HG02759 (cell line): ENCODE measurements around the gene XPO5.
"Not testable (repeated sequence)": the region's sequence is repeated elsewhere in the genome, so short reads cannot be mapped to it uniquely, and the experiment has no call there.

Experiments
- ATAC-seq: cut with Tn5 transposase; IDR thresholded peaks from one replicate; pipeline ENCODE4 v1.9.1; 2021; ENCODE audit warnings: mild to moderate bottlenecking, moderate library complexity; ENCODE audit not compliant: unreplicated experiment

The XPO5 gene

GRCh38 chr6:43588194-43588593, 12.4 kb upstream of the XPO5 start:
- ATAC-seq = no peak

GRCh38 chr6:43584892-43585570, 9.2 kb upstream of the XPO5 start:
- no peak for ATAC-seq

GRCh38 chr6:43582911-43583310, 7.1 kb upstream of the XPO5 start:
- no peak for ATAC-seq

GRCh38 chr6:43579171-43579570, 3.3 kb upstream of the XPO5 start:
- ATAC-seq = no peak

- no peak for ATAC-seq
Measured at GRCh38 chr6:43578748-43579147, 2.9 kb upstream of the XPO5 start.

- peak; percentile 4 for ATAC-seq
Measured at GRCh38 chr6:43575105-43575771, 600 bp downstream of the XPO5 start.

- no peak for ATAC-seq
Measured at GRCh38 chr6:43572015-43572414, 3.8 kb downstream of the XPO5 start.

- no peak for ATAC-seq
Measured at GRCh38 chr6:43570876-43571441, 4.9 kb downstream of the XPO5 start.

GRCh38 chr6:43559328-43559727, 16.5 kb downstream of the XPO5 start:
- no peak for ATAC-seq

GRCh38 chr6:43557620-43558019, 18.2 kb downstream of the XPO5 start:
- ATAC-seq = not testable (repeated sequence)

GRCh38 chr6:43547222-43547621, 28.6 kb downstream of the XPO5 start:
- no peak for ATAC-seq

- no peak for ATAC-seq
Measured at GRCh38 chr6:43544461-43544860, 31.4 kb downstream of the XPO5 start.

GRCh38 chr6:43541774-43542471, 33.9 kb downstream of the XPO5 start:
- peak; percentile 54 for ATAC-seq

GRCh38 chr6:43540507-43540906, 35.3 kb downstream of the XPO5 start:
- no peak for ATAC-seq

GRCh38 chr6:43539409-43539808, 36.4 kb downstream of the XPO5 start:
- ATAC-seq = not testable (repeated sequence)

- ATAC-seq = not testable (repeated sequence)
Measured at GRCh38 chr6:43538986-43539385, 36.9 kb downstream of the XPO5 start.

GRCh38 chr6:43532201-43532600, 43.6 kb downstream of the XPO5 start:
- no peak for ATAC-seq

- ATAC-seq = no peak
Measured at GRCh38 chr6:43524483-43524961, 51.3 kb downstream of the XPO5 start.

GRCh38 chr6:43523284-43523683, 52.6 kb downstream of the XPO5 start:
- no peak for ATAC-seq

- no peak for ATAC-seq
Measured at GRCh38 chr6:43522547-43523261, 53.1 kb downstream of the XPO5 start.

- ATAC-seq = no peak
Measured at GRCh38 chr6:43521836-43522235, 54.0 kb downstream of the XPO5 start.
